Measurements from ENCODE around the gene MTFP1. TPM values are rescaled to one million over a fixed set of nuclear protein-coding genes. Genes with fewer than 3 reads are reported as not detected.

Gene MTFP1
- total and polyA plus RNA-seq, 9 of the 15 experiments (the other 6 are each of a cell fraction or from before 2014, with no cell fraction given) = 10.7 to 52.0 (median 30.1) TPM

GRCh38 chr22:30444632-30445437, 19.3 kb downstream of the MTFP1 start (continued):
- no peak for TF ChIP-seq MCM2 (IDR thresholded peaks at IDR 0.05; ENCODE audit: low read depth)
- TF ChIP-seq ZKSCAN3 (CRISPR knock-in tag; IDR thresholded peaks at IDR 0.05) = no peak
- TF ChIP-seq RAD51 (IDR thresholded peaks at IDR 0.05; ENCODE audit: borderline replicate concordance, low read depth) = no peak
- TF ChIP-seq XRCC5 (IDR thresholded peaks at IDR 0.05; ENCODE audit: low read depth, low read length) = peak; percentile 72; the same call in 1 of the 2 replicates
- TF ChIP-seq PPARD (CRISPR knock-in tag; IDR thresholded peaks at IDR 0.05) = no peak
- no peak for TF ChIP-seq ELF2 (CRISPR knock-in tag; IDR thresholded peaks at IDR 0.05)
- no peak for TF ChIP-seq SRF (CRISPR knock-in tag; IDR thresholded peaks at IDR 0.05)
- TF ChIP-seq ILK (tag; IDR thresholded peaks at IDR 0.05; ENCODE audit: borderline replicate concordance, low read depth) = no peak
- no peak for TF ChIP-seq CCNT2 (IDR thresholded peaks at IDR 0.05; ENCODE audit: borderline replicate concordance, extremely low read depth, insufficient read length, low read depth, low read length)
- TF ChIP-seq, protein P1, sequence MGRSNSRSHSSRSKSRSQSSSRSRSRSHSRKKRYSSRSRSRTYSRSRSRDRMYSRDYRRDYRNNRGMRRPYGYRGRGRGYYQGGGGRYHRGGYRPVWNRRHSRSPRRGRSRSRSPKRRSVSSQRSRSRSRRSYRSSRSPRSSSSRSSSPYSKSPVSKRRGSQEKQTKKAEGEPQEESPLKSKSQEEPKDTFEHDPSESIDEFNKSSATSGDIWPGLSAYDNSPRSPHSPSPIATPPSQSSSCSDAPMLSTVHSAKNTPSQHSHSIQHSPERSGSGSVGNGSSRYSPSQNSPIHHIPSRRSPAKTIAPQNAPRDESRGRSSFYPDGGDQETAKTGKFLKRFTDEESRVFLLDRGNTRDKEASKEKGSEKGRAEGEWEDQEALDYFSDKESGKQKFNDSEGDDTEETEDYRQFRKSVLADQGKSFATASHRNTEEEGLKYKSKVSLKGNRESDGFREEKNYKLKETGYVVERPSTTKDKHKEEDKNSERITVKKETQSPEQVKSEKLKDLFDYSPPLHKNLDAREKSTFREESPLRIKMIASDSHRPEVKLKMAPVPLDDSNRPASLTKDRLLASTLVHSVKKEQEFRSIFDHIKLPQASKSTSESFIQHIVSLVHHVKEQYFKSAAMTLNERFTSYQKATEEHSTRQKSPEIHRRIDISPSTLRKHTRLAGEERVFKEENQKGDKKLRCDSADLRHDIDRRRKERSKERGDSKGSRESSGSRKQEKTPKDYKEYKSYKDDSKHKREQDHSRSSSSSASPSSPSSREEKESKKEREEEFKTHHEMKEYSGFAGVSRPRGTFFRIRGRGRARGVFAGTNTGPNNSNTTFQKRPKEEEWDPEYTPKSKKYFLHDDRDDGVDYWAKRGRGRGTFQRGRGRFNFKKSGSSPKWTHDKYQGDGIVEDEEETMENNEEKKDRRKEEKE (IDR thresholded peaks at IDR 0.05; ENCODE audit: borderline replicate concordance in 1 of 2, control insufficient read depth in 1 of 2, low read depth in 2 of 2, low read length in 1 of 2) = peak in 1 of 2 experiments; percentile 74; a peak in 2 of 4 replicates
- no peak for TF ChIP-seq ZHX1 (conservative IDR thresholded peaks at IDR 0.05; ENCODE audit: low read length)
- TF ChIP-seq SMC3 (conservative IDR thresholded peaks at IDR 0.05; ENCODE audit: insufficient read depth, low read depth, low read length) = peak; percentile 57; the same call in 1 of the 2 replicates
- TF ChIP-seq TAF7 (tag; IDR thresholded peaks at IDR 0.05) = no peak
- no peak for TF ChIP-seq SAFB (IDR thresholded peaks at IDR 0.05; ENCODE audit: borderline replicate concordance, low read depth, low read length)
- no peak for TF ChIP-seq ZNF518B (CRISPR knock-in tag; IDR thresholded peaks at IDR 0.05)
